Ishikawa (cell line): ENCODE measurements around the gene CCDC97.

Source experiments
- CEBPB ChIP-seq: IDR thresholded peaks from 2 replicates; pipeline ENCODE4 v1.6.1; 2012
- CREB1 ChIP-seq: IDR thresholded peaks from 2 replicates; pipeline ENCODE4 v1.6.1; 2012; ENCODE audit warnings: low read depth
- EGR1 ChIP-seq: IDR thresholded peaks from 2 replicates; pipeline ENCODE4 v1.6.1; 2012
- EP300 ChIP-seq: IDR thresholded peaks from 2 replicates; pipeline ENCODE4 v1.6.1; 2012; ENCODE audit warnings: borderline replicate concordance
- RAD21 ChIP-seq: IDR thresholded peaks from 2 replicates; pipeline ENCODE4 v1.6.1; 2012; ENCODE audit warnings: low read depth
- REST ChIP-seq: IDR thresholded peaks from 2 replicates; pipeline ENCODE4 v1.6.1; 2012; ENCODE audit warnings: low read depth, mild to moderate bottlenecking
- TAF1 ChIP-seq: IDR thresholded peaks from 2 replicates; pipeline ENCODE4 v1.6.1; 2012; ENCODE audit warnings: low read depth, mild to moderate bottlenecking
- TEAD4 ChIP-seq: IDR thresholded peaks from 2 replicates; pipeline ENCODE4 v1.6.1; 2012
- YY1 ChIP-seq: IDR thresholded peaks from 2 replicates; pipeline ENCODE4 v1.6.1; 2012; ENCODE audit warnings: low read depth
- ZBTB7A ChIP-seq: IDR thresholded peaks from 2 replicates; pipeline ENCODE4 v1.6.1; 2012; ENCODE audit warnings: low read depth
- TF ChIP-seq, protein P1 (sequence below): IDR thresholded peaks from 2 replicates; pipeline ENCODE4 v1.6.1; 2012
- TF ChIP-seq, protein P2 (sequence below): IDR thresholded peaks from 2 replicates; pipeline ENCODE4 v1.6.1; 2012

DNA sequence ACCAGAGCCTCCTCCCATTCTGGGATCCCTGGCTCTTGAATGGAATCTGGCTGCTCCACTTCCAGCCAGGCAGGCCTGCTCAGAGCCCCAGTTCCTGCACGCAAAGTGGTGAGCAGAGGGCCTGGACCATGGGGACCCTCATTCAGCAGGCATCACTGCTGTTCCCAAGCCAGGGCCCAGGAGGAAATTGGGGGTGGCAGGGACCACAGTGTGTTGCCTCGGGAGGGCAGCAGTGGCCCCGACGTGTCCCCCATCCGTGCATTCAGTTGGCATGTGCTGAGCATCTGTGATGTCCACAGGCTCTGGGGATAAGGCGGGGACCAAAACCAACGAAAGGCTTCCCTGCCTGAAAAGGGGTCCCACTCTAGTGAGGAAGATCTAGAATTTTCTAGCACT, 11.2 kb downstream of the CCDC97 start:
- TF ChIP-seq CEBPB (no peak), TEAD4 (no peak), CREB1 (no peak), ZBTB7A (no peak), YY1 (no peak), RAD21 (no peak), REST (no peak), EP300 (no peak), TAF1 (no peak), EGR1 (no peak)
- TF ChIP-seq, protein P1, sequence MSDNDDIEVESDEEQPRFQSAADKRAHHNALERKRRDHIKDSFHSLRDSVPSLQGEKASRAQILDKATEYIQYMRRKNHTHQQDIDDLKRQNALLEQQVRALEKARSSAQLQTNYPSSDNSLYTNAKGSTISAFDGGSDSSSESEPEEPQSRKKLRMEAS: no peak
- TF ChIP-seq, protein P2, sequence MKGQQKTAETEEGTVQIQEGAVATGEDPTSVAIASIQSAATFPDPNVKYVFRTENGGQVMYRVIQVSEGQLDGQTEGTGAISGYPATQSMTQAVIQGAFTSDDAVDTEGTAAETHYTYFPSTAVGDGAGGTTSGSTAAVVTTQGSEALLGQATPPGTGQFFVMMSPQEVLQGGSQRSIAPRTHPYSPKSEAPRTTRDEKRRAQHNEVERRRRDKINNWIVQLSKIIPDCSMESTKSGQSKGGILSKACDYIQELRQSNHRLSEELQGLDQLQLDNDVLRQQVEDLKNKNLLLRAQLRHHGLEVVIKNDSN: no peak
